ENCODE data around the gene VPS39. TPM values are rescaled to one million over a fixed set of nuclear protein-coding genes. Genes with fewer than 3 reads are reported as not detected.

The VPS39 gene
- total and polyA plus RNA-seq, 2 of the 13 experiments (the other 11 are each of a cell fraction or from before 2014, with no cell fraction given): 22.9 to 32.0 TPM

DNA sequence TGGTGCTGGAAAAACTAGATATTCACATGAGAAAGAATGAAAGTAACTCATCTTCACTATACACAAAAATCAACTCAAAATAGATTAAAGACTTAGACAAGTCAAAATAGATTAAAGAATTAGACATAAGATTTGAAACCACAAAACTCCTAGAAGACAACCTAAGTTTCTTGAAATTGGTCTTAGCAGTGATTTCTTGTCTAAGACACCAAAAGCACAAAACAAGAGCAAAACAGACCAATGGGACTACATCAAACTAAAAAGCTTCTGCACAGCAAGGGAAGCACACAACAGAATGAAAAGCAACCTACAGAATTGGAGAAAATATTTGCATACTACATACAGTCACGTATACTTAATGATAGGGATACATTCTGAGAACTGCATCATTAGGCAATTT, 6.5 kb upstream of the VPS39 start:
- no peaks in the 10 kb centered on the region for H3K27me3 ChIP-seq (ENCODE audit: control insufficient read depth in 1 of 2, insufficient read depth in 2 of 2, low read length in 2 of 2)
- FAIRE-seq (no peak), ATAC-seq (no peak), DNase-seq (ENCODE audit: low spot score) (no peak)
- no peak overlapping the region for H2AFZ ChIP-seq (ENCODE audit: low read length)
- H3K27ac ChIP-seq (ENCODE audit: extremely low read length, insufficient read depth, low read length): no peak overlapping the region
- H3K4me1 ChIP-seq (ENCODE audit: insufficient read depth, low read length): no peaks in the 10 kb centered on the region
- ChIA-PET CTCF (ENCODE audit: low intra/inter-chr PET ratio, low total read pairs) (no interaction called here), POLR2A (no interaction called here)
- H3K9ac ChIP-seq (ENCODE audit: insufficient read depth, low read depth, low read length): no peak overlapping the region
- 100% methylated on average over 1 of the region's 1 CpG for WGBS (ENCODE audit: low lambda C conversion rate)
- TF ChIP-seq ZNF556 (CRISPR knock-in tag; IDR thresholded peaks at IDR 0.05; ENCODE audit: borderline replicate concordance) (no peak), REXO4 (CRISPR knock-in tag; IDR thresholded peaks at IDR 0.05; ENCODE audit: borderline replicate concordance) (no peak), REL (CRISPR knock-in tag; conservative IDR thresholded peaks at IDR 0.05) (no peak), XBP1 (CRISPR knock-in tag; IDR thresholded peaks at IDR 0.05) (no peak), MBD4 (IDR thresholded peaks at IDR 0.05; ENCODE audit: borderline replicate concordance, low read length) (no peak)
- TF ChIP-seq, protein P1, sequence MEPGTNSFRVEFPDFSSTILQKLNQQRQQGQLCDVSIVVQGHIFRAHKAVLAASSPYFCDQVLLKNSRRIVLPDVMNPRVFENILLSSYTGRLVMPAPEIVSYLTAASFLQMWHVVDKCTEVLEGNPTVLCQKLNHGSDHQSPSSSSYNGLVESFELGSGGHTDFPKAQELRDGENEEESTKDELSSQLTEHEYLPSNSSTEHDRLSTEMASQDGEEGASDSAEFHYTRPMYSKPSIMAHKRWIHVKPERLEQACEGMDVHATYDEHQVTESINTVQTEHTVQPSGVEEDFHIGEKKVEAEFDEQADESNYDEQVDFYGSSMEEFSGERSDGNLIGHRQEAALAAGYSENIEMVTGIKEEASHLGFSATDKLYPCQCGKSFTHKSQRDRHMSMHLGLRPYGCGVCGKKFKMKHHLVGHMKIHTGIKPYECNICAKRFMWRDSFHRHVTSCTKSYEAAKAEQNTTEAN (CRISPR knock-in tag; conservative IDR thresholded peaks at IDR 0.05): no peak
- TF ChIP-seq, protein P2, sequence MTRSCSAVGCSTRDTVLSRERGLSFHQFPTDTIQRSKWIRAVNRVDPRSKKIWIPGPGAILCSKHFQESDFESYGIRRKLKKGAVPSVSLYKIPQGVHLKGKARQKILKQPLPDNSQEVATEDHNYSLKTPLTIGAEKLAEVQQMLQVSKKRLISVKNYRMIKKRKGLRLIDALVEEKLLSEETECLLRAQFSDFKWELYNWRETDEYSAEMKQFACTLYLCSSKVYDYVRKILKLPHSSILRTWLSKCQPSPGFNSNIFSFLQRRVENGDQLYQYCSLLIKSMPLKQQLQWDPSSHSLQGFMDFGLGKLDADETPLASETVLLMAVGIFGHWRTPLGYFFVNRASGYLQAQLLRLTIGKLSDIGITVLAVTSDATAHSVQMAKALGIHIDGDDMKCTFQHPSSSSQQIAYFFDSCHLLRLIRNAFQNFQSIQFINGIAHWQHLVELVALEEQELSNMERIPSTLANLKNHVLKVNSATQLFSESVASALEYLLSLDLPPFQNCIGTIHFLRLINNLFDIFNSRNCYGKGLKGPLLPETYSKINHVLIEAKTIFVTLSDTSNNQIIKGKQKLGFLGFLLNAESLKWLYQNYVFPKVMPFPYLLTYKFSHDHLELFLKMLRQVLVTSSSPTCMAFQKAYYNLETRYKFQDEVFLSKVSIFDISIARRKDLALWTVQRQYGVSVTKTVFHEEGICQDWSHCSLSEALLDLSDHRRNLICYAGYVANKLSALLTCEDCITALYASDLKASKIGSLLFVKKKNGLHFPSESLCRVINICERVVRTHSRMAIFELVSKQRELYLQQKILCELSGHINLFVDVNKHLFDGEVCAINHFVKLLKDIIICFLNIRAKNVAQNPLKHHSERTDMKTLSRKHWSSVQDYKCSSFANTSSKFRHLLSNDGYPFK (CRISPR knock-in tag; IDR thresholded peaks at IDR 0.05; ENCODE audit: borderline replicate concordance): no peak
- TF ChIP-seq, protein P3, sequence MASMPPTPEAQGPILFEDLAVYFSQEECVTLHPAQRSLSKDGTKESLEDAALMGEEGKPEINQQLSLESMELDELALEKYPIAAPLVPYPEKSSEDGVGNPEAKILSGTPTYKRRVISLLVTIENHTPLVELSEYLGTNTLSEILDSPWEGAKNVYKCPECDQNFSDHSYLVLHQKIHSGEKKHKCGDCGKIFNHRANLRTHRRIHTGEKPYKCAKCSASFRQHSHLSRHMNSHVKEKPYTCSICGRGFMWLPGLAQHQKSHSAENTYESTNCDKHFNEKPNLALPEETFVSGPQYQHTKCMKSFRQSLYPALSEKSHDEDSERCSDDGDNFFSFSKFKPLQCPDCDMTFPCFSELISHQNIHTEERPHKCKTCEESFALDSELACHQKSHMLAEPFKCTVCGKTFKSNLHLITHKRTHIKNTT (CRISPR knock-in tag; IDR thresholded peaks at IDR 0.05): no peak
- in situ Hi-C loops (cut with HindIII; ENCODE audit: extremely low pct_ligation_motif_present, low pct_unique_long_range_greater_than_20kb): no loop called here
- no peaks in the 10 kb centered on the region for H3K79me2 ChIP-seq (ENCODE audit: insufficient read depth, low read length)
- intact Hi-C loops (cut with micrococcal nuclease; ENCODE audit: unreplicated experiment): no loop called here
- peaks cover 13 to 70% of the 10 kb centered on the region in 2 experiments for H3K36me3 ChIP-seq (replicated peaks in 1 of 2; ENCODE audit: control insufficient read depth in 1 of 2, insufficient read depth in 2 of 2, low read length in 2 of 2)
- H3K9me3 ChIP-seq (ENCODE audit: low read length): no peaks in the 10 kb centered on the region
- BruUV-seq (replicated peaks): no TSS peak
- no peak overlapping the region for H3K4me3 ChIP-seq (replicated peaks in 1 of 3; ENCODE audit: insufficient read depth in 1 of 3, low read depth in 2 of 3, low read length in 3 of 3)
- H4K20me1 ChIP-seq (ENCODE audit: insufficient read depth, low read length): no peaks in the 10 kb centered on the region
- H3K4me2 ChIP-seq (ENCODE audit: low read depth, low read length): no peak overlapping the region

Data from HepG2 (cell line).